Activated CD4-positive, alpha-beta T cell treated with anti-CD3 and anti-CD28 coated beads for 4 hours (primary cell): Measurements from ENCODE around the gene MYBPH.

Source experiments
- DNase-seq, 2 donors: peaks; one replicate each; pipeline ENCODE4 v3.0.0-alpha.2; 2020

MYBPH gene

GRCh38 chr1:203178083-203178482 is 2.5 kb upstream of the MYBPH start:
- DNase-seq, result no peak

GRCh38 chr1:203177470-203178039 is 1.9 kb upstream of the MYBPH start:
- DNase-seq, result no peak

DNA sequence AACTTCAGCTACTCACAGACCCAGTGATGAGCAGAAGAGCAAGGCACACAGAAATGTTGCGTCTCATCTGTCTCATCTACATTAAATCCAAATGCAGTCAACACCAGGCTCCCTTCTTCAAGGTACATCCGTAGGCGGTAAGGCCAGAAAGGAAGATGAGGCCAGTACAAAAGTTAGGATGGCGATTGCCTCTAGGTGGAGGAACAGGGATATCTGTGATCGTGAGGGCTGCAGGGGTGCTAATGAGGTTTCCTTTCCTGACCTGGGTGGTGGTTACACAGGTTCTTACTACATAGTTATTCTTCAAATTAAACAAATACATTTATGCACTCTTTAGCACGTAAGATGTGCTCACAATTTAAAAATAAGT is 1.4 kb upstream of the MYBPH start:
- no peak for DNase-seq

- DNase-seq, result no peak
These were observed 828 bp upstream of the MYBPH start for GRCh38 chr1:203176273-203177035.

DNA sequence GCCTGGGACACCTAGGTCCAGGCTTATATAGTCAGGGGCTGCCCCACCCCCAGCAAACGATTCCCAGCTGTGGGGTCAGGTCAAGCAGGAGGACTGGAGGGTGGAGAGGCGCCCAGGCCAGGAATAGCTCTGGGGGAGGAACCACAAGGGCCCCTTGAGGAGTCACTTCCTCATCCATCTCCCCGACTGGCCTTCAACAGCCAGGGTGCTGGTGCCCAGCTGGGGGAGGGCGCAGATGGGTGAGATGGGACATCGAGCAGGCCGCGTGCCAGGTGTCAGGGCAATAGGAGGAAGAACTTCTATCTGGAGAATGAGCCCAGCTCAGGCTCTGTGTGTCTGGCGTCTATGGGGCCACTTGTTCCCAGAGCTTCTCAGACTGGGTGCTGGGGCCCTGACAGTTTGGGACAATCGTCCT is 208 bp upstream of the MYBPH start:
- no peak for DNase-seq

GRCh38 chr1:203174324-203174985 is 1.2 kb downstream of the MYBPH start:
- no peak for DNase-seq

DNA sequence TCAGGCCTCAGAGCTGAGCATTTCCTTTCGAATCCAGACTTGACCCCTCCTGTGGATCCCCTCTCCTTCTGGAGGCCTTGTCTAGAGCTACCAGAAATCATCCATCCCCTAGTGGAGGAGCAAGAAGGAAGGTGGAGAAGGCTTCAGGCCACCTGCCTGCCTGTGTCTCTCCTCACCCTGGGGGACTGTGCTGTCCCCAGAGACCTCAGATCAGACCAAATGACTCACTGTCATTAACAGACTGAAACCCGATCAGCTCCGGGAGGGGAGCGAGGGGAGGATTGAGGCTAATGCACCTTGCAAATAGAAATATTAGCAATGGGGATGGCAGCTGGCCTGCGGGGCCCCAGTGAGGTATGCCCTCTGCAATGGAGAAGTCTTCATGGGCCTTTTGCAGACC is 2.1 kb downstream of the MYBPH start:
- no peak for DNase-seq

- no peak for DNase-seq
These were observed 2.5 kb downstream of the MYBPH start for GRCh38 chr1:203173011-203173555.

GRCh38 chr1:203172184-203173010 is 3.2 kb downstream of the MYBPH start:
- DNase-seq, result peak; percentile 28 to 44

- DNase-seq, result no peak
These were observed 4.1 kb downstream of the MYBPH start for GRCh38 chr1:203171341-203172183.

DNA sequence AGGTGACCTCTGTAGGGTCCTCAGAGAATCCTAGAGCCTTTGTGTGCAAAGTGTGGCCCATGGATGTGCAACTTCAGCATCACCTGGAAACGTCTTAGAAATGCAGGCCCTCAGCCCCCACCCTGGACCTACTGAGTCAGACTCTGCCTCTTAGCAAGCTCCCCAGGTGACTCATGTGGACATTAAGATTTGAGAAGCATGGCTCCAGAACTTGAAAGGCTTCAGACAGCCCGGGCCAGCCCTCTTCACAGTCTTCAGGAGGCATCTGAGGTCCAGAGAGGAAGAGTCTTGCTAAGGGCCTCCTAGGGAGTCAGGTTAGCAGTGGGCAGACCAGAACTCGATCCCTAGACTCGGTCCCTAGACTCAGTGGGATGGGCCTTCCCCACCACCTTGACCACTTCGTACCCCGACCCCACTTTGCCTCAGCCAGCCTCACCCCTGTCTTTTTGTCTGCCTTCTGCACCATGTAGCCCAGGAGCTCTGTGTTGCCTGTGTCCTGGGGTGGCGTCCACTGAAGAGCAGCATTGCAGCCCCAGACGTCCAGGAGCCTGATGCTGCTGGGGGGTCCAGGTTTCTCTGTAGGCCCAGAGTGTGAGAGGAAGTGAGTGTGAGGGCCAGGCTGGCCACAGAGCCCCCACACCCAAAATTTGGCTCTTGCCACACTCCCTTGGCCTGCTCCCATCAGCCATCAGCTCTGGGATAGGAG is 4.8 kb downstream of the MYBPH start:
- DNase-seq, result no peak

DNA sequence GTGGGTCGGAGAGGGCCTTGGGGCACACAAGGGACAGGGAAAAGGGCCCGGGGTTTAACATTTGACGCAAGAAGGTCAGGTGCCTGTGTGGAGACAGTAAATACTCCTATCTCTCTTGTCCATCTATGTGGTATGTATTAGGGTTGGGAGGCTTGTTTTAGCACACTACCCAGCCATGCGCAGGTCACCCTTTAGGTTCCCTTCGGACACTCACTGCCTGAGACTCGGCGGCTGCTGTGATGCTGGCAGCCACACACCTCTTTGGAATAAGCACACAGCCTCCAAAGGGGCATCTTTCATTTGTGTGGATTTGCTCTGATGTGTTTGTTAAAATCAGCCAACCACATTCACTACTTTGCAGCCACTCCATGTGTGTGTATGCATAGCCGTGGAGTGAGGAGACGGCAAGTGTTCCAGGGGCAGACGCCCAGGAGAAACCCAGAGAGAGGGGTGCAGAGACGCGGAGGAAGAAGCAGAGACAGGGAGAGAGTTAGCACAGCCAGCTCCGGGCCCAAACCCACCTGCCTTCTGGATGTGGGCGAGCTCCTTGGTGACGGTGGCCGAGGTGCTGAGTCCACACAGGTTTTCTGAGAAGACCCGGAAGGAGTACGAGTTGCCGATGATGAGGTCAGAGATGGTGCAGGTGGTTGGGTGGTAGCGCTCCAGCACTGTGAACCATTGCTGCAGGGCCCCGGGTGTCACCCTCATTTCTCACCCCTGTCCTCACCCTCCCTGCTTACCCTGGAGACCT is 5.7 kb downstream of the MYBPH start:
- DNase-seq, result no peak

DNA sequence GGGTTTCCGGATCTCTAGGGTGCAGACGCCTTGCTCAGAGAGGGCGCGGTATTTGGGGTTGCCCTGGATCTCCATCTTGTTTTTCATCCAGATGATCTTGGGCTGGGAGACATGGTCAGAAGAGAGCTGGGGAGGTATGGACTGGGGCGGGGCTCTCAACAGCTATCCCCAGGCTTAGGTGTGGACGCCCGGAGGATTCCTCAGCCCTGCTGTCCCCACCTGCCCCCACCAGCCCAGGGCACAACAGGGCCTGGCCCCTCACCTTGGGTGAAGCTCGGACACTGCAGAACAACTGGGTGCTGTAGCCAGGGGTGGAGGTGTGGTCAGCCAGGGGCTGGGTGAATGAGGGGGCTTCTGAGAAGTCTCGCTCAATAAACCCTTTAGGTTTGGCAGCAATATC is 6.6 kb downstream of the MYBPH start:
- DNase-seq, result no peak

- no peak for DNase-seq
These were observed 7.3 kb downstream of the MYBPH start for GRCh38 chr1:203168256-203168786.

DNA sequence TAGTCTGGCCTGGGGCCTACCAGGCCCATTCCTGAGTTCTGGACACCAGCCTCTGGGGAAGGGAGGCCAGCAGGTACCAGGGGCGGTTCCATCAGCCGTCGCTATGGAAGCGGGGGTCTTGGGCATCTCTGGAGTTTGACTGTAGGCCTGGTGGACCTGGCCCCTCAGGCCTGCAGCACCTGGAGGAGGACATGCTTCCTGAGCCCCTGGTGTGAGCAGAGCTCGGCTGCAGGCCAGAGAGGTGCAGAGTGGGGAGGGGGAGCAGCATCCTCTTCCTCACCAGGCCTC is 7.8 kb downstream of the MYBPH start:
- no peak for DNase-seq

GRCh38 chr1:203167026-203167912 is 8.4 kb downstream of the MYBPH start:
- no peak for DNase-seq

- no peak for DNase-seq
These were observed 9.3 kb downstream of the MYBPH start for GRCh38 chr1:203166192-203166940.

DNA sequence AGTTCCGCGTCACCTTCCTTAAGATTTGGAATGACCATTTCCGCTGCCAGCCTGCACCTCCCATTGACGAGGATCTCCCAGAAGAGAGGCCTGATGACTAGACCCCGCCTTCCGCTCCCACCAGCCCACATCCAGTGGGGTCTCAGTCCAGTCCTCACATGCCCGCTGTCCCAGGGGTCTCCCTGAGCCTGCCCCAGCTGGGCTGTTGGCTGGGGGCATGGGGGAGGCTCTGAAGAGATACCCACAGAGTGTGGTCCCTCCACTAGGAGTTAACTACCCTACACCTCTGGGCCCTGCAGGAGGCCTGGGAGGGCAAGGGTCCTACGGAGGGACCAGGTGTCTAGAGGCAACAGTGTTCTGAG is 9.8 kb downstream of the MYBPH start:
- no peak for DNase-seq
